Skin epidermis (tissue), 12 donors: Measurements from ENCODE around the gene CD180.
A peak's percentile ranks its signal among the peaks of the same experiment; 100 is the strongest.

ENCODE experiments used
- H3K27ac ChIP-seq, 21 experiments: fragments of 200-600 bp; sonication (generic) in 11 of 21; one replicate each; pipeline ENCODE4 v1.5.0; 2020; ENCODE audit warnings: mild to moderate bottlenecking in 3 of 21, inconsistent platforms in 2 of 21, moderate library complexity in 2 of 21
- H3K4me3 ChIP-seq, 7 experiments: fragments of 200-600 bp; sonication (generic) in 2 of 7; one replicate each; pipeline ENCODE4 v1.5.0; 2020; ENCODE audit warnings: inconsistent platforms in 2 of 7, mild to moderate bottlenecking in 2 of 7, moderate library complexity in 1 of 7

CD180 gene

DNA sequence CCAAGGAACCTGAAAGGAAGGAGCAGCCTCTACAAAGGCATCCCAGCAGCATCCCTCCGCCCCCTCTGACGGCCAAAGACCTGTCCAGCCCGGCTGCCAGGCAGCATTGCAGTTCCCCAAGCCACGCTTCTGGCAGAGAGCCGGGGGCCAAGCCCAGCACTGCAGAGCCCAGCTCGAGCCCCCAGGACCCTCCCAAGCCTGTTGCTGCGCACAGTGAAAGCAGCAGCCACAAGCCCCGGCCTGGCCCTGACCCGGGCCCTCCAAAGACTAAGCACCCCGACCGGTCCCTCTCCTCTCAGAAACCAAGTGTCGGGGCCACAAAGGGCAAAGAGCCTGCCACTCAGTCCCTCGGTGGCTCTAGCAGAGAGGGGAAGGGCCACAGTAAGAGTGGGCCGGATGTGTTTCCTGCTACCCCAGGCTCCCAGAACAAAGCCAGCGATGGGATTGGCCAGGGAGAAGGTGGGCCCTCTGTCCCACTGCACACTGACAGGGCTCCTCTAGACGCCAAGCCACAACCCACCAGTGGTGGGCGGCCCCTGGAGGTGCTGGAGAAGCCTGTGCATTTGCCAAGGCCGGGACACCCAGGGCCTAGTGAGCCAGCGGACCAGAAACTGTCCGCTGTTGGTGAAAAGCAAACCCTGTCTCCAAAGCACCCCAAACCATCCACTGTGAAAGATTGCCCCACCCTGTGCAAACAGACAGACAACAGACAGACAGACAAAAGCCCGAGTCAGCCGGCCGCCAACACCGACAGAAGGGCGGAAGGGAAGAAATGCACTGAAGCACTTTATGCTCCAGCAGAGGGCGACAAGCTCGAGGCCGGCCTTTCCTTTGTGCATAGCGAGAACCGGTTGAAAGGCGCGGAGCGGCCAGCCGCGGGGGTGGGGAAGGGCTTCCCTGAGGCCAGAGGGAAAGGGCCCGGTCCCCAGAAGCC is 30.8 kb downstream of the CD180 start:
- peak overlapping the region; percentile 23 to 99 (median 85) for H3K27ac ChIP-seq
- H3K4me3 ChIP-seq, result peak overlapping the region; percentile 4 to 36 (median 17)

- Histone ChIP-seq H3K27ac (peak overlapping the region in 17 of 21 experiments; percentile 13 to 99 (median 86)), H3K4me3 (peak overlapping the region in 1 of 7 experiments; percentile 36)
These were observed 31.6 kb downstream of the CD180 start for GRCh38 chr5:67164856-67165525.

GRCh38 chr5:67163863-67164595 is 32.6 kb downstream of the CD180 start:
- no peak overlapping the region for H3K4me3 ChIP-seq
- H3K27ac ChIP-seq, result peak overlapping the region in 3 of 21 experiments; percentile 93 to 99 (median 93)

GRCh38 chr5:67163231-67163756 is 33.3 kb downstream of the CD180 start:
- no peak overlapping the region for H3K4me3 ChIP-seq
- H3K27ac ChIP-seq, result no peak overlapping the region

DNA sequence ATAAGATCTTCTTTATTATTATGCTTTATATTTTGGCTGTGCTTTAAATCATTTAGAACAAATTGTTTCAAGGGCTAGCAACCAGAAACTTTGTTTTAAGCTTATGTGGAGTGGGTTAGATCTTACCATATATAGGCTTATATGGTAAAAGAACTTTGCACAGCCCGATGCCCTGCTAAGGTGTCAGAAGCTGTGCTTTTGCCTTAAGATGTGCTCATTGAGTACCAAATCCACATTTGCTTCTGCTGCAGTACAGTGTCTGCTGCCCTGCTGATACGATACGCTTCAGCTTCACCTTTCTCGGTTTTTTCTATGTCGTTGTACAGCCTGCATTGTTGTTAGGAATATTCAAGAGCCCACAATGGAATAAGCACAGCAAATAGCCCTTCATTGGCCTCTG is 34.8 kb downstream of the CD180 start:
- Histone ChIP-seq H3K4me3 (no peak overlapping the region), H3K27ac (peak overlapping the region in 9 of 21 experiments; percentile 5 to 76 (median 38))

DNA sequence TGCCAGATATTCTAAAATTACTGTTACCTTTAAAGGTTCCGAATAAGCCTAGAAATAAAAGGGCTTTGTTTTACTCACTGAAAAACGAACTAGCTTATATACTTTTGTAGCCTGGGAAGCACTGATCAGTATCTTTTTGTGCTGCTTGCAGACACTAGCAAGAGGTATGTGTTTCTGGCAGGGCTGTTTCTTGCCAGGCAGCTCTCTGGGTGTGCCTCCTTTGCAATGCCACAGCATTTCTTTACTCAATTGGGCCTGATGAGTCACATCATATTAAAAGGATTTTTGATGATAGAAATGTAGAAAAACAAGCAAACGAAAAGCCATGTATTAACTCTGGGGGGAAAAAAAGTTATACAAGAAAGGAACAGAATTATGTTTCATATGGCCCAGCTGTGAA is 35.6 kb downstream of the CD180 start:
- Histone ChIP-seq H3K4me3 (no peak overlapping the region), H3K27ac (peak overlapping the region in 14 of 21 experiments; percentile 5 to 76 (median 30))

DNA sequence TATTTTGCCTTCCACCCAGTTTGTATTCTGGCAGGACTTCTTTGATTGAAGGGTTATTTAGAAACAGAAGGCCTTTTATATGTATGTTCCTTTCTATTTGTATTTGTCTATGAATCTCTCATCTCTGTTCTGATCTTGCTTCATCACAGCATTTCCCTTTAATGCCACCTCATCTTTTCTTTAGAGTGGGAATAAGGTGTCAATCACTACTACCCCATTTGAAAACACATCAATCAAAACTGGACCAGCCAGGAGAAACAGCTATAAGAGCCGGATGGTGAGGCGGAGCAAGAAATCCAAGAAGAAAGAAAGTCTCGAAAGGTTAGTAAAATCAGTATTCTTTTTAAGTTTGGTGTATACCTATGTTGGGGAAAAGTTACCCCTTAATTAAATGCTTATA is 36.3 kb downstream of the CD180 start:
- Histone ChIP-seq H3K27ac (peak overlapping the region in 12 of 21 experiments; percentile 2 to 76 (median 48)), H3K4me3 (no peak overlapping the region)

- Histone ChIP-seq H3K4me3 (no peak overlapping the region), H3K27ac (peak overlapping the region in 1 of 21 experiments; percentile 35)
These were observed 39.5 kb downstream of the CD180 start for GRCh38 chr5:67156976-67157583.

GRCh38 chr5:67154556-67155206 is 41.9 kb downstream of the CD180 start:
- no peak overlapping the region for H3K4me3 ChIP-seq
- no peak overlapping the region for H3K27ac ChIP-seq

- Histone ChIP-seq H3K27ac (no peak overlapping the region), H3K4me3 (no peak overlapping the region)
These were observed 43.3 kb downstream of the CD180 start for GRCh38 chr5:67153292-67153691.

- Histone ChIP-seq H3K4me3 (no peak overlapping the region), H3K27ac (no peak overlapping the region)
These were observed 44.2 kb downstream of the CD180 start for GRCh38 chr5:67152400-67152799.

DNA sequence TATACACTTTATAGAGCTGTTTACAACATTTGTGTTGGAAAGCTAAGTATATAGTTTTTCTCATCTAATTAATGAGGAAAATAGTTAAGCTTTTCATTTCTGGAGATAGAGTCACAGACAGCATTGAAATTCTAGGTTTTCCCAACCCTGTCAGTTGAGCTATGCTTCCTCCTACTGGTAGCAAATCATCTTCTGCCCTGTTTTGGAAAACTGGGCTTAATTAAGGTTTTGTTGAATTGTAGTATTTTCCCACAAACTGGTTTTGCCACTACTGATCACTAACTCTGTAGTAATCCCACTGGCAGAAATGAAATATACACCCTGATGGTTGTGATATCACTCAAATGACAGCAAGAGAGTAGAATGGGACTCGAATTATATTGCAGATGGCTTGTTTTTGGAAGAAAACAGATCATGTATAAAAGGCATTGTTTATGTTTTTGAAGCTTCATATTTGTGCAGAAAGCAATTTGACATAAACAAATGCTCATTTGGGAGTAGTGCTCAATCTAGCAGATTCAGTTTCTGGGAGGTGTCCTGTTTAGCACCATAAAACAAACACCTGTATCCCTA is 46.6 kb downstream of the CD180 start:
- Histone ChIP-seq H3K27ac (no peak overlapping the region), H3K4me3 (no peak overlapping the region)

GRCh38 chr5:67149057-67149950 is 47.3 kb downstream of the CD180 start:
- Histone ChIP-seq H3K4me3 (no peak overlapping the region), H3K27ac (no peak overlapping the region)

- Histone ChIP-seq H3K27ac (no peak overlapping the region), H3K4me3 (no peak overlapping the region)
These were observed 48.8 kb downstream of the CD180 start for GRCh38 chr5:67147760-67148159.

GRCh38 chr5:67146981-67147380 is 49.6 kb downstream of the CD180 start:
- no peak overlapping the region for H3K4me3 ChIP-seq
- no peak overlapping the region for H3K27ac ChIP-seq

- no peak overlapping the region for H3K27ac ChIP-seq
- no peak overlapping the region for H3K4me3 ChIP-seq
These were observed 50.0 kb downstream of the CD180 start for GRCh38 chr5:67146574-67146973.

GRCh38 chr5:67144183-67144639 is 52.4 kb downstream of the CD180 start:
- no peak overlapping the region for H3K4me3 ChIP-seq
- no peak overlapping the region for H3K27ac ChIP-seq

- no peak overlapping the region for H3K27ac ChIP-seq
These were observed 53.0 kb downstream of the CD180 start for GRCh38 chr5:67143549-67143948.

More at GRCh38 chr5:67143549-67143948, 53.0 kb downstream of the CD180 start:
- no peak overlapping the region for H3K4me3 ChIP-seq
